ENCODE results near the gene CFDP1.

The CFDP1 gene

GRCh38 chr16:75254359-75254837 is 178.9 kb downstream of the CFDP1 start:
- H3K4me3 ChIP-seq (ENCODE audit: low read depth, low read length): no peak overlapping the region
- ChIA-PET CTCF (interaction anchor here (0.6 to 2.8 kb wide), 4 partner anchors 21 to 509 kb away, joined by 3 to 17 read pairs (median 4); no protein-coding TSS in a partner anchor), POLR2A (interaction anchor here (0.6 to 1.5 kb wide), 4 partner anchors 9 to 76 kb away, joined by 3 to 9 read pairs (median 4); no protein-coding TSS in a partner anchor)
- no peak overlapping the region for H3K27ac ChIP-seq (ENCODE audit: extremely low read depth, low read depth, low read length)
- no peaks in the 10 kb centered on the region for H3K36me3 ChIP-seq (ENCODE audit: control insufficient read depth in 2 of 2, insufficient read depth in 1 of 2, low read length in 2 of 2)
- peaks cover 10% of the 10 kb centered on the region for H3K4me1 ChIP-seq (ENCODE audit: control insufficient read depth, insufficient read depth, low read length)
- H3K9me3 ChIP-seq (ENCODE audit: control insufficient read depth, insufficient read depth, low read depth, low read length): no peaks in the 10 kb centered on the region
- TF ChIP-seq TCF7L2 (IDR thresholded peaks at IDR 0.05; ENCODE audit: borderline replicate concordance, low read depth, low read length) (no peak), HOXA7 (CRISPR knock-in tag; IDR thresholded peaks at IDR 0.05; ENCODE audit: borderline replicate concordance) (no peak), ZBTB7A (tag by site-specific recombination; IDR thresholded peaks at IDR 0.05; ENCODE audit: low read depth) (no peak), ZNF16 (tag by site-specific recombination; IDR thresholded peaks at IDR 0.05; ENCODE audit: low read depth) (no peak), SP7 (tag by site-specific recombination; IDR thresholded peaks at IDR 0.05) (no peak), GLIS1 (tag by site-specific recombination; IDR thresholded peaks at IDR 0.05) (peak; percentile 61), SCRT2 (tag by site-specific recombination; IDR thresholded peaks at IDR 0.05) (no peak), ZNF501 (tag by site-specific recombination; IDR thresholded peaks at IDR 0.05) (no peak), ZNF544 (tag by site-specific recombination; IDR thresholded peaks at IDR 0.05) (no peak), ZNF610 (tag by site-specific recombination; IDR thresholded peaks at IDR 0.05; ENCODE audit: borderline replicate concordance) (no peak), YY1 (tag by site-specific recombination; IDR thresholded peaks at IDR 0.05) (no peak), HOXC10 (CRISPR knock-in tag; IDR thresholded peaks at IDR 0.05) (no peak), ZNF174 (tag by site-specific recombination; IDR thresholded peaks at IDR 0.05) (no peak), ZNF335 (tag by site-specific recombination; conservative IDR thresholded peaks at IDR 0.05) (peak; percentile 86), PRDM1 (tag by site-specific recombination; IDR thresholded peaks at IDR 0.05) (no peak), ZNF292 (tag by site-specific recombination; IDR thresholded peaks at IDR 0.05; ENCODE audit: borderline replicate concordance, low read depth) (no peak), ZNF114 (tag by site-specific recombination; IDR thresholded peaks at IDR 0.05) (no peak), SP2 (tag by site-specific recombination; IDR thresholded peaks at IDR 0.05) (peak; percentile 49), ZNF558 (tag by site-specific recombination; IDR thresholded peaks at IDR 0.05) (no peak), ZFHX2 (tag by site-specific recombination; conservative IDR thresholded peaks at IDR 0.05) (0 out of 2 replicates have a peak, but pooled peaks have one; percentile 13), ZFP41 (tag by site-specific recombination; IDR thresholded peaks at IDR 0.05; ENCODE audit: borderline replicate concordance) (no peak), IKZF3 (tag by site-specific recombination; IDR thresholded peaks at IDR 0.05) (peak; percentile 32; the same call in 1 of the 2 replicates), ZNF211 (tag by site-specific recombination; IDR thresholded peaks at IDR 0.05; ENCODE audit: low read depth) (no peak), ZNF423 (tag by site-specific recombination; IDR thresholded peaks at IDR 0.05) (no peak), KLF16 (tag by site-specific recombination; IDR thresholded peaks at IDR 0.05) (no peak), ZNF660 (tag by site-specific recombination; IDR thresholded peaks at IDR 0.05) (no peak), ZNF701 (tag by site-specific recombination; IDR thresholded peaks at IDR 0.05) (no peak)
- TF ChIP-seq, protein P1, sequence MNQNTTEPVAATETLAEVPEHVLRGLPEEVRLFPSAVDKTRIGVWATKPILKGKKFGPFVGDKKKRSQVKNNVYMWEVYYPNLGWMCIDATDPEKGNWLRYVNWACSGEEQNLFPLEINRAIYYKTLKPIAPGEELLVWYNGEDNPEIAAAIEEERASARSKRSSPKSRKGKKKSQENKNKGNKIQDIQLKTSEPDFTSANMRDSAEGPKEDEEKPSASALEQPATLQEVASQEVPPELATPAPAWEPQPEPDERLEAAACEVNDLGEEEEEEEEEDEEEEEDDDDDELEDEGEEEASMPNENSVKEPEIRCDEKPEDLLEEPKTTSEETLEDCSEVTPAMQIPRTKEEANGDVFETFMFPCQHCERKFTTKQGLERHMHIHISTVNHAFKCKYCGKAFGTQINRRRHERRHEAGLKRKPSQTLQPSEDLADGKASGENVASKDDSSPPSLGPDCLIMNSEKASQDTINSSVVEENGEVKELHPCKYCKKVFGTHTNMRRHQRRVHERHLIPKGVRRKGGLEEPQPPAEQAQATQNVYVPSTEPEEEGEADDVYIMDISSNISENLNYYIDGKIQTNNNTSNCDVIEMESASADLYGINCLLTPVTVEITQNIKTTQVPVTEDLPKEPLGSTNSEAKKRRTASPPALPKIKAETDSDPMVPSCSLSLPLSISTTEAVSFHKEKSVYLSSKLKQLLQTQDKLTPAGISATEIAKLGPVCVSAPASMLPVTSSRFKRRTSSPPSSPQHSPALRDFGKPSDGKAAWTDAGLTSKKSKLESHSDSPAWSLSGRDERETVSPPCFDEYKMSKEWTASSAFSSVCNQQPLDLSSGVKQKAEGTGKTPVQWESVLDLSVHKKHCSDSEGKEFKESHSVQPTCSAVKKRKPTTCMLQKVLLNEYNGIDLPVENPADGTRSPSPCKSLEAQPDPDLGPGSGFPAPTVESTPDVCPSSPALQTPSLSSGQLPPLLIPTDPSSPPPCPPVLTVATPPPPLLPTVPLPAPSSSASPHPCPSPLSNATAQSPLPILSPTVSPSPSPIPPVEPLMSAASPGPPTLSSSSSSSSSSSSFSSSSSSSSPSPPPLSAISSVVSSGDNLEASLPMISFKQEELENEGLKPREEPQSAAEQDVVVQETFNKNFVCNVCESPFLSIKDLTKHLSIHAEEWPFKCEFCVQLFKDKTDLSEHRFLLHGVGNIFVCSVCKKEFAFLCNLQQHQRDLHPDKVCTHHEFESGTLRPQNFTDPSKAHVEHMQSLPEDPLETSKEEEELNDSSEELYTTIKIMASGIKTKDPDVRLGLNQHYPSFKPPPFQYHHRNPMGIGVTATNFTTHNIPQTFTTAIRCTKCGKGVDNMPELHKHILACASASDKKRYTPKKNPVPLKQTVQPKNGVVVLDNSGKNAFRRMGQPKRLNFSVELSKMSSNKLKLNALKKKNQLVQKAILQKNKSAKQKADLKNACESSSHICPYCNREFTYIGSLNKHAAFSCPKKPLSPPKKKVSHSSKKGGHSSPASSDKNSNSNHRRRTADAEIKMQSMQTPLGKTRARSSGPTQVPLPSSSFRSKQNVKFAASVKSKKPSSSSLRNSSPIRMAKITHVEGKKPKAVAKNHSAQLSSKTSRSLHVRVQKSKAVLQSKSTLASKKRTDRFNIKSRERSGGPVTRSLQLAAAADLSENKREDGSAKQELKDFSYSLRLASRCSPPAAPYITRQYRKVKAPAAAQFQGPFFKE (tag by site-specific recombination; IDR thresholded peaks at IDR 0.05; ENCODE audit: borderline replicate concordance): no peak
- TF ChIP-seq, protein P2, sequence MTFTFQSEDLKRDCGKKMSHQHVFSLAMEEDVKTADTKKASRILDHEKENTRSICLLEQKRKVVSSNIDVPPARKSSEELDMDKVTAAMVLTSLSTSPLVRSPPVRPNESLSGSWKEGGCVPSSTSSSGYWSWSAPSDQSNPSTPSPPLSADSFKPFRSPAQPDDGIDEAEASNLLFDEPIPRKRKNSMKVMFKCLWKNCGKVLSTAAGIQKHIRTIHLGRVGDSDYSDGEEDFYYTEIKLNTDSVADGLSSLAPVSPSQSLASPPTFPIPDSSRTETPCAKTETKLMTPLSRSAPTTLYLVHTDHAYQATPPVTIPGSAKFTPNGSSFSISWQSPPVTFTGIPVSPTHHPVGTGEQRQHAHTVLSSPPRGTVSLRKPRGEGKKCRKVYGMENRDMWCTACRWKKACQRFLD (tag by site-specific recombination; IDR thresholded peaks at IDR 0.05): no peak
- TF ChIP-seq, protein P3, sequence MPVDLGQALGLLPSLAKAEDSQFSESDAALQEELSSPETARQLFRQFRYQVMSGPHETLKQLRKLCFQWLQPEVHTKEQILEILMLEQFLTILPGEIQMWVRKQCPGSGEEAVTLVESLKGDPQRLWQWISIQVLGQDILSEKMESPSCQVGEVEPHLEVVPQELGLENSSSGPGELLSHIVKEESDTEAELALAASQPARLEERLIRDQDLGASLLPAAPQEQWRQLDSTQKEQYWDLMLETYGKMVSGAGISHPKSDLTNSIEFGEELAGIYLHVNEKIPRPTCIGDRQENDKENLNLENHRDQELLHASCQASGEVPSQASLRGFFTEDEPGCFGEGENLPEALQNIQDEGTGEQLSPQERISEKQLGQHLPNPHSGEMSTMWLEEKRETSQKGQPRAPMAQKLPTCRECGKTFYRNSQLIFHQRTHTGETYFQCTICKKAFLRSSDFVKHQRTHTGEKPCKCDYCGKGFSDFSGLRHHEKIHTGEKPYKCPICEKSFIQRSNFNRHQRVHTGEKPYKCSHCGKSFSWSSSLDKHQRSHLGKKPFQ (tag by site-specific recombination; IDR thresholded peaks at IDR 0.05): no peak
- TF ChIP-seq, protein P4, sequence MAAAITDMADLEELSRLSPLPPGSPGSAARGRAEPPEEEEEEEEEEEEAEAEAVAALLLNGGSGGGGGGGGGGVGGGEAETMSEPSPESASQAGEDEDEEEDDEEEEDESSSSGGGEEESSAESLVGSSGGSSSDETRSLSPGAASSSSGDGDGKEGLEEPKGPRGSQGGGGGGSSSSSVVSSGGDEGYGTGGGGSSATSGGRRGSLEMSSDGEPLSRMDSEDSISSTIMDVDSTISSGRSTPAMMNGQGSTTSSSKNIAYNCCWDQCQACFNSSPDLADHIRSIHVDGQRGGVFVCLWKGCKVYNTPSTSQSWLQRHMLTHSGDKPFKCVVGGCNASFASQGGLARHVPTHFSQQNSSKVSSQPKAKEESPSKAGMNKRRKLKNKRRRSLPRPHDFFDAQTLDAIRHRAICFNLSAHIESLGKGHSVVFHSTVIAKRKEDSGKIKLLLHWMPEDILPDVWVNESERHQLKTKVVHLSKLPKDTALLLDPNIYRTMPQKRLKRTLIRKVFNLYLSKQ (tag by site-specific recombination; IDR thresholded peaks at IDR 0.05; ENCODE audit: borderline replicate concordance): no peak
